Measurements from ENCODE around the gene CUX1.

Gene CUX1

DNA sequence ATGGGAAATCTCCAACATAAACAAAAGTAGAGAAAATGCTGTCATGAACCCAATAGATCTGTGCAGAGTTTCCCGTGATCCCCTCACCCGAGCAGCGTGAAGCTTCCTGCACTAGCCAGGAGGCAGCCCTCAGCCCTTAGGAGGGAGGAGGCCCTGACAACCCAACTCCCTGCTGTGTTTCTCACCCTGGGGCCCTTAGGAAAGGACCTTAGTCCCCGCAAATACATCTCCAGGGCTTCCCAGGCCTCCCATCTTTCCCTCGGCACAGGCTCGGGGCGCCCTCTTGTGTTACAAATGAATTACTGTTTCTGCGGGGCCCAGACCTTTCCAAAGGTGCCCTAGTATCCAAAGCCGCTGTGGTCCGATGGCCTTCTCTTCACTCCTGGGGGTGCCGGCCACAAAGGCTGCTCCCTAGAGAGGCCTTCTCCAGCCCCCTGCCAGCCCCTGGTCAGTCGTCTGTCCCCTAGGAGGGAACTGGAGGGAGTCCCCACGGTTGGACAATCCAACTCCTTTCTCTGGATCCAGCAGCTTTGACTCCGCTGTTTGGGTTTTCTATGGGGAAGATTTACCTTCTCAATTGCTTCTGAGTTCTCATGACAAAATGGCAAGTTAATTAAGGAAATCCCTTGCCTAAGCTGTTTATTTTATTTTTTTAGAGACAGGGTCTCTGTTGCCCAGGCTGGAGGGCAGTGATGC, 419.3 kb downstream of the CUX1 start:
- Mint-ChIP-seq H3K4me3 (no peak overlapping the region), H3K27me3 (ENCODE audit: low read depth, poor library complexity) (no peaks in the 10 kb centered on the region), H3K4me1 (peaks cover 18% of the 10 kb centered on the region), H3K36me3 (ENCODE audit: low read depth) (peaks cover 38% of the 10 kb centered on the region), H3K27ac (peak overlapping the region; percentile 9), H3K9me3 (no peaks in the 10 kb centered on the region)
- TF ChIP-seq, protein P1, sequence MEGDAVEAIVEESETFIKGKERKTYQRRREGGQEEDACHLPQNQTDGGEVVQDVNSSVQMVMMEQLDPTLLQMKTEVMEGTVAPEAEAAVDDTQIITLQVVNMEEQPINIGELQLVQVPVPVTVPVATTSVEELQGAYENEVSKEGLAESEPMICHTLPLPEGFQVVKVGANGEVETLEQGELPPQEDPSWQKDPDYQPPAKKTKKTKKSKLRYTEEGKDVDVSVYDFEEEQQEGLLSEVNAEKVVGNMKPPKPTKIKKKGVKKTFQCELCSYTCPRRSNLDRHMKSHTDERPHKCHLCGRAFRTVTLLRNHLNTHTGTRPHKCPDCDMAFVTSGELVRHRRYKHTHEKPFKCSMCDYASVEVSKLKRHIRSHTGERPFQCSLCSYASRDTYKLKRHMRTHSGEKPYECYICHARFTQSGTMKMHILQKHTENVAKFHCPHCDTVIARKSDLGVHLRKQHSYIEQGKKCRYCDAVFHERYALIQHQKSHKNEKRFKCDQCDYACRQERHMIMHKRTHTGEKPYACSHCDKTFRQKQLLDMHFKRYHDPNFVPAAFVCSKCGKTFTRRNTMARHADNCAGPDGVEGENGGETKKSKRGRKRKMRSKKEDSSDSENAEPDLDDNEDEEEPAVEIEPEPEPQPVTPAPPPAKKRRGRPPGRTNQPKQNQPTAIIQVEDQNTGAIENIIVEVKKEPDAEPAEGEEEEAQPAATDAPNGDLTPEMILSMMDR (IDR thresholded peaks at IDR 0.05) = peak; percentile 82
- peak; percentile 72 for DNase-seq

DNA sequence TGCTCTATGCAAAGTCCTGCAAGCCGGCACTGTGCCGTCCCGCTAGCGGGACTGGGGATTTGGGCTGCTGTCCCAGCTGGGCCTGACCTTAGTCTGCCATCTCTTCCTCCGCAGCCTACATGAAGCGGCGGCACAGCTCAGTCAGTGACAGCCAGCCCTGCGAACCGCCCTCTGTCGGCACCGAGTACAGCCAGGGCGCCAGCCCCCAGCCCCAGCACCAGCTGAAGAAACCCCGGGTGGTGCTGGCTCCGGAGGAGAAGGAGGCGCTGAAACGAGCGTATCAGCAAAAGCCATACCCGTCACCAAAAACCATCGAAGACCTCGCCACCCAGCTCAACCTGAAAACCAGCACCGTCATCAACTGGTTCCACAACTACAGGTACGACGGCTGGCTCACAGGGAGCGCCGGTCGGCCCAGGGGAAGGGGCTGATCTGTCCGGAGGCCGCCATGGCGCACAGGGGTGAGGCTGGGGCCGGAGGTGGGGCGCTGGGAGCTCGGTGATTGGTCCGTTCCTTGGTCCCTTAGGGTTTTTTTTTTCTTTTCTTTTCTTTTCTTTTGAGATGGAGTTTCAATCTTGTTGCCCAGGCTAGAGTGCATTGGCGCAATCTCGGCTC, 421.9 kb downstream of the CUX1 start:
- DNase-seq = no peak
- peaks cover 33% of the 10 kb centered on the region for H3K36me3 Mint-ChIP-seq (ENCODE audit: low read depth)
- H3K27ac Mint-ChIP-seq = no peak overlapping the region
- H3K27me3 Mint-ChIP-seq (ENCODE audit: low read depth, poor library complexity) = no peaks in the 10 kb centered on the region
- TF ChIP-seq, protein P1 (IDR thresholded peaks at IDR 0.05) = no peak
- peaks cover 13% of the 10 kb centered on the region for H3K4me1 Mint-ChIP-seq
- no peaks in the 10 kb centered on the region for H3K9me3 Mint-ChIP-seq
- no peak overlapping the region for H3K4me3 Mint-ChIP-seq

GRCh38 chr7:102241431-102241830, 424.0 kb downstream of the CUX1 start:
- Mint-ChIP-seq H3K4me1 (peaks cover 11% of the 10 kb centered on the region), H3K9me3 (no peaks in the 10 kb centered on the region), H3K36me3 (ENCODE audit: low read depth) (peaks cover 31% of the 10 kb centered on the region), H3K4me3 (no peak overlapping the region), H3K27ac (no peak overlapping the region), H3K27me3 (ENCODE audit: low read depth, poor library complexity) (no peaks in the 10 kb centered on the region)
- no peak for DNase-seq
- TF ChIP-seq, protein P1 (IDR thresholded peaks at IDR 0.05) = no peak

GRCh38 chr7:102244601-102245000, 427.2 kb downstream of the CUX1 start:
- Mint-ChIP-seq H3K27ac (peak overlapping the region; percentile 85), H3K4me3 (no peak overlapping the region), H3K9me3 (no peaks in the 10 kb centered on the region), H3K27me3 (ENCODE audit: low read depth, poor library complexity) (no peaks in the 10 kb centered on the region), H3K36me3 (ENCODE audit: low read depth) (peaks cover 34% of the 10 kb centered on the region), H3K4me1 (no peaks in the 10 kb centered on the region)
- TF ChIP-seq, protein P1 (IDR thresholded peaks at IDR 0.05) = no peak
- no peak for DNase-seq

DNA sequence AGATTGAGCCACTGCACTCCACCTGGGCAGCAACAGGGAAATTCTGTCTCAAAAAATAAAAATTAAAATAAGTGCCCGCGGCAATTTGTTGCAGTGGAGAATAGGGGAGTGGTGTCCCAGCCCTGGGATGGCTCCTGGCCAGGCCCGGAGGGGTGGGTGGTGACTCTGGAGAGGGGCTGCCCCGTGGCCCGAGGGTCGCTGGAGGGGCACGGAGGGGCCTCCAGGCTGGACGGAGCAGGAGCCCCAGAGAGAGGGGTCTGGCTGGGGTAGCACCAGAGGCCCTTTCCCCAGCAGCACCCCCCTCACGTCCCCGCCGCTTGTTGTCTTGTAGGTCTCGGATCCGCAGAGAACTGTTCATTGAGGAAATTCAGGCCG, 430.6 kb downstream of the CUX1 start:
- Mint-ChIP-seq H3K27ac (no peak overlapping the region), H3K36me3 (ENCODE audit: low read depth) (peaks cover 29% of the 10 kb centered on the region), H3K4me3 (no peak overlapping the region), H3K4me1 (peaks cover 22% of the 10 kb centered on the region), H3K27me3 (ENCODE audit: low read depth, poor library complexity) (no peaks in the 10 kb centered on the region), H3K9me3 (no peaks in the 10 kb centered on the region)
- TF ChIP-seq, protein P1 (IDR thresholded peaks at IDR 0.05) = no peak
- no peak for DNase-seq
